Psoas muscle (tissue), 8 donors: ENCODE results near the gene TRDN. TPM values are rescaled to one million over a fixed set of nuclear protein-coding genes. Genes with fewer than 3 reads are reported as not detected.
"Not testable (repeated sequence)": the region's sequence is repeated elsewhere in the genome, so short reads cannot be mapped to it uniquely, and the experiment has no call there.

Experiments used
- ATAC-seq, 4 donors: fragments of 200-7000 bp; cut with Tn5 transposase; one replicate each; pipeline ENCODE4 v1.9.1; 2020; ENCODE audit warnings: moderate library complexity in 3 of 4, mild to moderate bottlenecking in 2 of 4
- DNase-seq, 2 donors: peaks; one replicate each; pipeline ENCODE4 v3.0.0-alpha.2; 2020
- H3K27ac ChIP-seq: fragments of 200-600 bp; one replicate; pipeline ENCODE4 v1.8.0; 2022
- H3K27me3 ChIP-seq, 3 donors: fragments of 200-600 bp in 1 of 3; one replicate each; pipeline versions ENCODE4 v1.6.1 to v1.8.0; 2013 to 2022; ENCODE audit warnings: low read length in 2 of 3, mild to moderate bottlenecking in 2 of 3, moderate library complexity in 1 of 3; ENCODE audit not compliant: insufficient read depth in 3 of 3
- H3K36me3 ChIP-seq, 2 donors: fragments of 200-600 bp in 1 of 2; one replicate each; pipeline versions ENCODE4 v1.6.1 to v1.8.0; 2013 to 2022; ENCODE audit warnings: low read depth in 1 of 2, mild to moderate bottlenecking in 1 of 2, moderate library complexity in 1 of 2; ENCODE audit not compliant: insufficient read depth in 1 of 2
- H3K4me1 ChIP-seq: fragments of 200-600 bp; one replicate; pipeline ENCODE4 v1.8.0; 2022
- H3K4me3 ChIP-seq: fragments of 200-600 bp; one replicate; pipeline ENCODE4 v1.8.0; 2022; ENCODE audit warnings: mild to moderate bottlenecking
- H3K9me3 ChIP-seq: fragments of 200-600 bp; one replicate; pipeline ENCODE4 v1.8.0; 2022
- WGBS, 3 donors: extraction: QIAGEN DNeasy Blood & Tissue Kit; methylation state at CpG; one replicate each; pipeline versions ENCODE4 v1.1.6 to v1.1.7; 2013; 5-methylcytosine and 5-hydroxymethylcytosine counted together
- intact Hi-C, 2 donors: fragments of 100-400 bp; cut with DNase I; formaldehyde crosslinking; loops; one replicate each; pipeline versions ENCODE4 v1.11.0 to v1.14.2; 2022
- polyA plus RNA-seq, 3 donors: library from polyadenylated mRNA; stranded (reverse); fragments of 200-250 nt; gene quantifications; one replicate each; pipeline ENCODE4 v1.2.3, GENCODE V29; 2013
- total RNA-seq, 4 donors: library from RNA; stranded (reverse); fragmentation: NEBNext Ultra II Directional in 2 of 4; extraction: Animal tissue kit (Norgen Biotek cat#: 25700) in 2 of 4; gene quantifications; one replicate each; pipeline versions ENCODE4 v1.2.1 to v1.2.4, GENCODE V29; 2021 to 2023
- TF ChIP-seq, protein P1 (sequence below): fragments of 200-600 bp; IDR thresholded peaks from one replicate; pipeline ENCODE4 v1.8.0; 2022; ENCODE audit warnings: antibody characterized with exemption
- donor health status: healthy with polysubstance abuse.
- donor health status: DM: no; HTN: no; CAD: no; lungs with moderate emphysema.
- donor health status: Bipolar disorder and iron deficiency.
- donor health status: healthy.
- donor health status: DM: yes; HTN: yes; CAD: no.
- donor health status: DM: no; HTN: no; CAD: no.
- donor health status: DM: no; HTN: no; CAD: no.
- donor health status: DM: yes; HTN: yes; CAD: no.

TRDN gene
- total and polyA plus RNA-seq, 7 donors: 79.7 to 1,361 (median 399) TPM

GRCh38 chr6:123569575-123569974 is 67.2 kb downstream of the TRDN start:
- TF ChIP-seq, protein P1, sequence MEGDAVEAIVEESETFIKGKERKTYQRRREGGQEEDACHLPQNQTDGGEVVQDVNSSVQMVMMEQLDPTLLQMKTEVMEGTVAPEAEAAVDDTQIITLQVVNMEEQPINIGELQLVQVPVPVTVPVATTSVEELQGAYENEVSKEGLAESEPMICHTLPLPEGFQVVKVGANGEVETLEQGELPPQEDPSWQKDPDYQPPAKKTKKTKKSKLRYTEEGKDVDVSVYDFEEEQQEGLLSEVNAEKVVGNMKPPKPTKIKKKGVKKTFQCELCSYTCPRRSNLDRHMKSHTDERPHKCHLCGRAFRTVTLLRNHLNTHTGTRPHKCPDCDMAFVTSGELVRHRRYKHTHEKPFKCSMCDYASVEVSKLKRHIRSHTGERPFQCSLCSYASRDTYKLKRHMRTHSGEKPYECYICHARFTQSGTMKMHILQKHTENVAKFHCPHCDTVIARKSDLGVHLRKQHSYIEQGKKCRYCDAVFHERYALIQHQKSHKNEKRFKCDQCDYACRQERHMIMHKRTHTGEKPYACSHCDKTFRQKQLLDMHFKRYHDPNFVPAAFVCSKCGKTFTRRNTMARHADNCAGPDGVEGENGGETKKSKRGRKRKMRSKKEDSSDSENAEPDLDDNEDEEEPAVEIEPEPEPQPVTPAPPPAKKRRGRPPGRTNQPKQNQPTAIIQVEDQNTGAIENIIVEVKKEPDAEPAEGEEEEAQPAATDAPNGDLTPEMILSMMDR: no peak
- no peak for DNase-seq
- Histone ChIP-seq H3K36me3 (peaks cover 0 to 51% of the 10 kb centered on the region in 2 donors), H3K27me3 (no peaks in the 10 kb centered on the region), H3K4me3 (no peak overlapping the region), H3K9me3 (no peaks in the 10 kb centered on the region), H3K4me1 (peaks cover 64% of the 10 kb centered on the region), H3K27ac (peak overlapping the region; percentile 54)
- intact Hi-C loops: no loop called here
- peak in 2 of 4 donors; percentile 29 to 49 for ATAC-seq

GRCh38 chr6:123565529-123565928 is 71.2 kb downstream of the TRDN start:
- Histone ChIP-seq H3K4me1 (peaks cover 64% of the 10 kb centered on the region), H3K9me3 (no peaks in the 10 kb centered on the region), H3K27me3 (no peaks in the 10 kb centered on the region), H3K27ac (peak overlapping the region; percentile 58), H3K36me3 (peaks cover 0 to 45% of the 10 kb centered on the region in 2 donors), H3K4me3 (no peak overlapping the region)
- peak in 3 of 4 donors; percentile 45 to 71 (median 70) for ATAC-seq
- TF ChIP-seq, protein P1: no peak
- no peak for DNase-seq
- intact Hi-C loops: no loop called here
- WGBS, 3 donors: 54 to 73% (median 56%) methylated on average over 10 of the region's 10 CpGs

DNA sequence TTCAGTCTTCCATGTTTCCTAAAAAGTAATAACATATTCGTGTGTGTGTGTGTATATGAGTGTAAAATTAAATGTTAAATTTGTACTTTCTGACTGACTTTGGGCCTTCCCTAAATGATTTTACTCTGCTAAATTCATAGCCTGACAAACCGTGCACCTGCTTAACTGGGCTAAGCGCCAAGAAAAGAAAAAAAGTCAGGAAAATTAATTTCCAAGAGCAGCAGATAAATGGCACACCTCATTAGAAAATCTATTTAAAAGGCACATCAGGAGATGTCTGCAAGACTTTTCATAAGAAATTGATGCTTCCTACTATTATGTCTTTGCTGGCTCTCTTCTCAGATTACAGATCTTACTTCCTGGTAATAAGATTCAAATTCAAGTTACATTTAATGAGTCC is 72.4 kb downstream of the TRDN start:
- TF ChIP-seq, protein P1: no peak
- peaks cover 65% of the 10 kb centered on the region for H3K4me1 ChIP-seq
- peak in 3 of 4 donors; percentile 15 to 31 (median 16) for ATAC-seq
- no peaks in the 10 kb centered on the region for H3K9me3 ChIP-seq
- H3K36me3 ChIP-seq: peaks cover 0 to 34% of the 10 kb centered on the region in 2 donors
- no peak overlapping the region for H3K4me3 ChIP-seq
- H3K27ac ChIP-seq: peak overlapping the region; percentile 58
- no peak for DNase-seq
- WGBS, 3 donors: 19 to 32% (median 24%) methylated on average over 3 of the region's 3 CpGs
- intact Hi-C loops: no loop called here
- H3K27me3 ChIP-seq: no peaks in the 10 kb centered on the region

DNA sequence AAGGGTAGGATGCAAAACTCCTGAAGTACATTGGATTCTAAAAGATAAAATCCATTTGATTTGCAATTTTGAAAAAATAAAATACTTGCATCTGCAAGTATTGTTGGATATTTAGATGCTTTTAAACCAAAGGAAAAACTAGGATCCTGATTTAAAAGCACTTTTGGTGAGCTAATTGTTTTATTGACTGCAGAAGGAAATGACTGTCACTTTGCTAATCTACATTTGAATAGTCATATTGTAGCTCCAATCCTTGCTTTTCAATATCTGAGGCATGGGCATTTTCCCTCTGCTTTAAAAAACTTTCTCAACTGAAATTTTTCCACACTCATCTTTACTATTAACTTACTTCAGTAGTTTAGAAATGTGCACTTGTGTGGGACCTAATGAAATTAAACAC is 74.1 kb downstream of the TRDN start:
- no peak overlapping the region for H3K4me3 ChIP-seq
- intact Hi-C loops: no loop called here
- no peak for ATAC-seq
- H3K27me3 ChIP-seq: no peaks in the 10 kb centered on the region
- H3K27ac ChIP-seq: peak overlapping the region; percentile 63
- no peak for DNase-seq
- H3K4me1 ChIP-seq: peaks cover 57% of the 10 kb centered on the region
- H3K9me3 ChIP-seq: no peaks in the 10 kb centered on the region
- TF ChIP-seq, protein P1: no peak
- H3K36me3 ChIP-seq: peaks cover 0 to 20% of the 10 kb centered on the region in 2 donors

DNA sequence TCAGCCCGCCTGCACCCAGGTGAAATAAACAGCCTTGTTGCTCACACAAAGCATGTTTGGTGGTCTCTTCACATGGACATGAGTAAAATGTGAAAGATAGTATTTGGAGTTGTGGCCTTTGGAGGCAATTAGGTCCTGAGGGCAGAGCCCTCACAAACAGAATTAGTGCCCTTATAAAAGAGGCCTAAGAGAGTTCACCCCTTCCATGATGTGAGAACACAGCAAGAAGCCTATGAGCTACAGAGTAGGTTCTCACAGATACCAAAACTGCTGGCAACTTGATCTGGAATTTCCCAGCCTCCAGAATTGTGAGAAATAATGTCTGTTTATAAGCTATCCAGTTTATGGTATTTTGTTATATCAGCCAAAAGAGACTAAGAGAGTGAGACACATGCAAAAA is 74.5 kb downstream of the TRDN start:
- DNase-seq (no peak), ATAC-seq (no peak)
- Histone ChIP-seq H3K36me3 (peaks cover 0 to 19% of the 10 kb centered on the region in 2 donors), H3K27me3 (no peaks in the 10 kb centered on the region), H3K27ac (peak overlapping the region; percentile 63), H3K4me3 (no peak overlapping the region), H3K9me3 (no peaks in the 10 kb centered on the region), H3K4me1 (peaks cover 59% of the 10 kb centered on the region)
- intact Hi-C loops: no loop called here
- WGBS, 3 donors: 92 to 100% (median 98%) methylated on average over 1 of the region's 1 CpG
- TF ChIP-seq, protein P1: no peak

DNA sequence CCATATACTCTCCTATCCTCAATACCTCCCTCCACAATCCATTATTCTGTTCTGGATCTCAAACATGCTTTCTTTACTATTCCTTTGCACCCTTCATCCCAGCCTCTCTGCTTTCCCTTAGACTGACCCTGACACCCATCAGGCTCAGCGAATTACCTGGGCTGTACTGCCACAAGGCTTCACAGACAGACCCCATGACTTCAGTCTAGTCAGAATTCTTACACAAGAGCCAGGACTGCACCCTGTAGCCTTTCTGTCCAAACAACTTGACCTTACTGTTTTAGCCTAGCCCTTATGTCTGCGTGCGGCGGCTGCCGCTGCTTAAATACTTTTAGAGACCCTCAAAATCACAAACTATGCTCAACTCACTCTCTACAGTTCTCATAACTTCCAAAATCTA is 76.9 kb downstream of the TRDN start:
- H3K4me3 ChIP-seq, H3K9me3 ChIP-seq, intact Hi-C loops, H3K36me3 ChIP-seq, H3K27me3 ChIP-seq, DNase-seq: not testable (repeated sequence)
- H3K27ac ChIP-seq: peak overlapping the region; percentile 63
- WGBS, 3 donors: 97 to 99% (median 97%) methylated on average over 5 of the region's 5 CpGs
- ATAC-seq: peak in 3 of 4 donors; percentile 43 to 65 (median 54)
- H3K4me1 ChIP-seq: peaks cover 70% of the 10 kb centered on the region

GRCh38 chr6:123557474-123557873 is 79.3 kb downstream of the TRDN start:
- DNase-seq, H3K9me3 ChIP-seq, H3K27me3 ChIP-seq, H3K4me3 ChIP-seq, H3K36me3 ChIP-seq, ATAC-seq, intact Hi-C loops: not testable (repeated sequence)
- 68 to 92% (median 77%) methylated on average over 12 of the region's 12 CpGs for WGBS, 3 donors
- peak overlapping the region; percentile 63 for H3K27ac ChIP-seq
- H3K4me1 ChIP-seq: peaks cover 66% of the 10 kb centered on the region
